SKM-1 (cell line): ENCODE data around the gene TPRG1.

Source experiments
- DNase-seq: peaks from one replicate; lab custom pipeline; 2025; ENCODE audit not compliant: unreplicated experiment; lab: John Stamatoyannopoulos, UW

Gene TPRG1

GRCh38 chr3:189165092-189165612 lies 6.6 kb upstream of the TPRG1 start:
- DNase-seq: no peak

- no peak for DNase-seq
Measured at GRCh38 chr3:189166321-189166720, 5.5 kb upstream of the TPRG1 start.

- no peak for DNase-seq
Measured at GRCh38 chr3:189167027-189167766, 4.6 kb upstream of the TPRG1 start.

GRCh38 chr3:189168711-189169110 lies 3.1 kb upstream of the TPRG1 start:
- DNase-seq: no peak

GRCh38 chr3:189169728-189170127 lies 2.0 kb upstream of the TPRG1 start:
- no peak for DNase-seq

GRCh38 chr3:189170559-189170958 lies 1.2 kb upstream of the TPRG1 start:
- DNase-seq: no peak

GRCh38 chr3:189172668-189173419 lies 1.1 kb downstream of the TPRG1 start:
- DNase-seq: no peak

- no peak for DNase-seq
Measured at GRCh38 chr3:189184566-189184965, 12.8 kb downstream of the TPRG1 start.

- DNase-seq: no peak
Measured at GRCh38 chr3:189186101-189186500, 14.3 kb downstream of the TPRG1 start.

GRCh38 chr3:189188466-189188865 lies 16.7 kb downstream of the TPRG1 start:
- DNase-seq: no peak

GRCh38 chr3:189192725-189193124 lies 21.0 kb downstream of the TPRG1 start:
- no peak for DNase-seq

GRCh38 chr3:189195302-189195701 lies 23.5 kb downstream of the TPRG1 start:
- no peak for DNase-seq

GRCh38 chr3:189202106-189202505 lies 30.3 kb downstream of the TPRG1 start:
- DNase-seq: no peak

- no peak for DNase-seq
Measured at GRCh38 chr3:189202583-189202982, 30.8 kb downstream of the TPRG1 start.

GRCh38 chr3:189204167-189204866 lies 32.5 kb downstream of the TPRG1 start:
- DNase-seq: no peak

GRCh38 chr3:189204937-189205336 lies 33.2 kb downstream of the TPRG1 start:
- no peak for DNase-seq

- no peak for DNase-seq
Measured at GRCh38 chr3:189210251-189210770, 38.5 kb downstream of the TPRG1 start.

- DNase-seq: no peak
Measured at GRCh38 chr3:189212681-189213080, 40.9 kb downstream of the TPRG1 start.

- DNase-seq: no peak
Measured at GRCh38 chr3:189214651-189215050, 42.9 kb downstream of the TPRG1 start.

- DNase-seq: no peak
Measured at GRCh38 chr3:189222927-189223636, 51.3 kb downstream of the TPRG1 start.

- no peak for DNase-seq
Measured at GRCh38 chr3:189225431-189225830, 53.7 kb downstream of the TPRG1 start.
